A549 (cell line): ENCODE data around the gene CXorf65.

Source experiments
- CBX2 ChIP-seq: fragments of 200-600 bp; sonication (generic); IDR thresholded peaks from 2 replicates; pipeline ENCODE4 v1.6.1; 2016; ENCODE audit warnings: low read depth, mild to moderate bottlenecking, borderline replicate concordance
- CTCF ChIP-seq: fragments of >200 bp; sonication (Bioruptor Twin); formaldehyde crosslinking; IDR thresholded peaks from 3 replicates; pipeline ENCODE4 v1.5.1; 2016
- EP300 ChIP-seq, 2 experiments: fragments of >200 bp; sonication (Bioruptor Twin); formaldehyde crosslinking; IDR thresholded peaks; 2 replicates in 1 of 2; 3 replicates in 1 of 2; pipeline ENCODE4 v1.6.1; 2016 to 2017
- HDAC2 ChIP-seq: fragments of 200-600 bp; sonication (generic); IDR thresholded peaks from 2 replicates; pipeline ENCODE4 v1.6.1; 2016
- HEYL ChIP-seq: fragments of 250-450 bp; sonication (Bioruptor Pico); IDR thresholded peaks from 2 replicates; pipeline ENCODE4 v1.8.0; 2021; ENCODE audit warnings: mild to moderate bottlenecking, moderate library complexity
- PBX3 ChIP-seq: IDR thresholded peaks from 2 replicates; pipeline ENCODE4 v1.6.1; 2012
- POLR2A ChIP-seq: IDR thresholded peaks from 2 replicates; pipeline ENCODE4 v1.6.1; 2012; ENCODE audit warnings: mild to moderate bottlenecking, low read length
- POLR2AphosphoS2 ChIP-seq: conservative IDR thresholded peaks from 2 replicates; pipeline ENCODE4 v1.6.1; 2012; ENCODE audit warnings: low read length, improper control_type of control experiment, inconsistent platforms
- SMC3 ChIP-seq: fragments of >200 bp; sonication (Bioruptor Twin); formaldehyde crosslinking; IDR thresholded peaks from 3 replicates; pipeline ENCODE4 v1.6.1; 2018; ENCODE audit warnings: inconsistent platforms
- SREBF2 ChIP-seq: fragments of 450-650 bp; IDR thresholded peaks from 2 replicates; pipeline ENCODE4 v1.6.1; 2014; ENCODE audit warnings: mild to moderate bottlenecking, moderate library complexity
- USF2 ChIP-seq: fragments of 450-650 bp; IDR thresholded peaks from 2 replicates; pipeline ENCODE4 v1.6.1; 2014; ENCODE audit warnings: antibody characterized with exemption

- TF ChIP-seq CTCF (no peak), POLR2AphosphoS2 (no peak), POLR2A (no peak), SREBF2 (no peak), PBX3 (no peak), USF2 (no peak), SMC3 (no peak), CBX2 (no peak), HEYL (no peak), EP300 (IDR thresholded peaks at IDR 0.05) (no peak), HDAC2 (no peak)
Observed at GRCh38 chrX:71081330-71082123, 25.0 kb downstream of the CXorf65 start.
